Measurements from ENCODE around the gene TMEM108. TPM values are rescaled to one million over a fixed set of nuclear protein-coding genes. Genes with fewer than 3 reads are reported as not detected.

The TMEM108 gene
- polyA plus RNA-seq, 1 experiment, result 0.63 TPM

DNA sequence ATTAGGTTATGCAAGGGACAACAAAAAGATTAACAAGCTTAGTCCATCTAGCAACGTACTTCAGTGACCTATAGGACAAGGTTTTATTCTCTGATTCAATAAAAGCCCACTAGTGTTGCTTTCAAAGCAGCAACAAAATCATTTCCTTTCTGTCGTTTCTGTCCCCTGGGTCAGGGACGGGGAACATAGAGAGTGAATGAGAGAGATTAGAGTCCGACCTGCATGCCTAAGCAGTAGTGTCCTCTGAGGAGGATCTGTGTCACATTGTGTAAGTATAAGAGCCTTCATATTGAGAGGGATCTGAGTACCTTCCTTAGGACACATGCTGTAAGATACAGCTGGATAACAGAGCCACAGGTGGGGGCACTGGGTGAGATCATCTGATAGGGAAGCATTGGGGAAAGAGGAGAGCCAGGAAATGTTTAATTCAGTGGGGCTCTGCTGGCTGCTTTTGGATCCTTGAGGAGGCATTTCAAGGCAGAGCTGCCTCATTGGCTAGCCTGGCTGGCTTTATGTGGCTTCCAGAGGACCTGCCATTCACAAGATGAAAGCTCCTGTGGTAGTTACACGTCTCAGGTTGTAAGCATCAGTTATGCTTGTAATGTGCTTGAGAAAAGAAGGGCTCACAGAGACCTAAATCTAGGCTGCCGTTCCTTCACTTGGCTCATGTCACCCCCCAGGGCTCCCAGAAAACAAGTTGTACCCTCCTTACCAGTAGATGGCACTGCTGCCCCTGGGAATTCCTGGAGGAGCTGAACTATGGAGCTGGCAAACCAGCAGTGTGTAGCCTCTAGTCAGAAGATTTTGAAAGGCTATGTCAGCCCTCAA lies 2.7 kb downstream of the TMEM108 start:
- peaks cover 14% of the 10 kb centered on the region for H3K27me3 ChIP-seq (ENCODE audit: control insufficient read depth, insufficient read depth, low read length)
- ChIA-PET CTCF (interaction anchor here (0.6 to 5.4 kb wide), 61 partner anchors 9 to 778 kb away, joined by 3 to 112 read pairs (median 4); no protein-coding TSS in a partner anchor), POLR2A (no interaction called here)
- peak; percentile 59 for DNase-seq (ENCODE audit: low read depth, low spot score)
- TF ChIP-seq, protein P1, sequence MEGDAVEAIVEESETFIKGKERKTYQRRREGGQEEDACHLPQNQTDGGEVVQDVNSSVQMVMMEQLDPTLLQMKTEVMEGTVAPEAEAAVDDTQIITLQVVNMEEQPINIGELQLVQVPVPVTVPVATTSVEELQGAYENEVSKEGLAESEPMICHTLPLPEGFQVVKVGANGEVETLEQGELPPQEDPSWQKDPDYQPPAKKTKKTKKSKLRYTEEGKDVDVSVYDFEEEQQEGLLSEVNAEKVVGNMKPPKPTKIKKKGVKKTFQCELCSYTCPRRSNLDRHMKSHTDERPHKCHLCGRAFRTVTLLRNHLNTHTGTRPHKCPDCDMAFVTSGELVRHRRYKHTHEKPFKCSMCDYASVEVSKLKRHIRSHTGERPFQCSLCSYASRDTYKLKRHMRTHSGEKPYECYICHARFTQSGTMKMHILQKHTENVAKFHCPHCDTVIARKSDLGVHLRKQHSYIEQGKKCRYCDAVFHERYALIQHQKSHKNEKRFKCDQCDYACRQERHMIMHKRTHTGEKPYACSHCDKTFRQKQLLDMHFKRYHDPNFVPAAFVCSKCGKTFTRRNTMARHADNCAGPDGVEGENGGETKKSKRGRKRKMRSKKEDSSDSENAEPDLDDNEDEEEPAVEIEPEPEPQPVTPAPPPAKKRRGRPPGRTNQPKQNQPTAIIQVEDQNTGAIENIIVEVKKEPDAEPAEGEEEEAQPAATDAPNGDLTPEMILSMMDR (IDR thresholded peaks at IDR 0.05; ENCODE audit: low read depth, low read length), result peak; percentile 89
- no peak overlapping the region for H3K4me3 ChIP-seq (ENCODE audit: low read depth, low read length)
- no peak overlapping the region for H3K27ac ChIP-seq (ENCODE audit: low read depth, low read length)
- H3K9me3 ChIP-seq (ENCODE audit: control insufficient read depth, insufficient read depth, low read length), result no peaks in the 10 kb centered on the region; the same call in 1 of the 2 replicates

DNA sequence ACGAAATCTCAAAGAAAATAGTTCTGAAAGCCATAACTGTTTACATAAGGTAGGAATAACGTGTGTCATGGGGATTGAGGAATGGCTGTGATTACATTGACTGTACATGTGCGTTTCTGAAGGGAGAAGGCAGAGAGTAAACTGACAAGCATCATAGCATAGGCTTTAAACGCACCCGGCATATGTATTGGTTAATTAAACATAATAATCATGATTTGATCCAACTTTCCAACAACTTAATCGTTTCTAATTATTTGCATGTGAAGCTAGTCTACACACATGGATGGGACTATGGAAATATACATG lies 3.3 kb downstream of the TMEM108 start:
- Histone ChIP-seq H3K9me3 (ENCODE audit: control insufficient read depth, insufficient read depth, low read length) (no peaks in the 10 kb centered on the region; the same call in 1 of the 2 replicates), H3K4me3 (ENCODE audit: low read depth, low read length) (no peak overlapping the region), H3K27ac (ENCODE audit: low read depth, low read length) (no peak overlapping the region), H3K27me3 (ENCODE audit: control insufficient read depth, insufficient read depth, low read length) (peaks cover 14% of the 10 kb centered on the region)
- ChIA-PET POLR2A (no interaction called here), CTCF (interaction anchor here (0.6 to 5.4 kb wide), 61 partner anchors 9 to 777 kb away, joined by 3 to 112 read pairs (median 4); no protein-coding TSS in a partner anchor)
- TF ChIP-seq, protein P1 (IDR thresholded peaks at IDR 0.05; ENCODE audit: low read depth, low read length), result no peak
- DNase-seq (ENCODE audit: low read depth, low spot score), result no peak

DNA sequence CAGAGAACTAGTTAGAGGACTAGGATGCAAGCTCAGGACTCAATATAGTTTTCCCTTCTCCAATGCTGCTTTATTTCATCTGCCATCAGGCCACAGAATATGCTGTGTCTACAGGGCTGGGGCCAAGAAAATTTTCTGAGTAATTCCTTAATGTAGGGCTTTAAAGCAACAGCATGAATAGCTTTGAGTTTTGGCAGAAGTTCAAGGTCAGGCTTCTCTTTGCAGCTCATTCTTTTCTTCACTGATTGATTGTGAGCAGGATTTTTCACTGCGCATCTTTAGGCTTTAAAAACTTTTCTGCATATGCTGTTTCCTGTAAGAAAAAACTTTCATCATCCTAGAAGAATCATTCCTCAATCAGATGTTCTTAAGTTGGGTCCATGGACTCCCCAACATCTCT lies 4.6 kb downstream of the TMEM108 start:
- Histone ChIP-seq H3K4me3 (ENCODE audit: low read depth, low read length) (no peak overlapping the region), H3K27me3 (ENCODE audit: control insufficient read depth, insufficient read depth, low read length) (peaks cover 11% of the 10 kb centered on the region), H3K9me3 (ENCODE audit: control insufficient read depth, insufficient read depth, low read length) (no peaks in the 10 kb centered on the region; the same call in 1 of the 2 replicates), H3K27ac (ENCODE audit: low read depth, low read length) (no peak overlapping the region)
- TF ChIP-seq, protein P1 (IDR thresholded peaks at IDR 0.05; ENCODE audit: low read depth, low read length), result no peak
- ChIA-PET POLR2A (no interaction called here), CTCF (interaction anchor here (0.6 to 5.4 kb wide), 21 partner anchors 8 to 536 kb away, joined by 3 to 112 read pairs (median 7); no protein-coding TSS in a partner anchor)
- DNase-seq (ENCODE audit: low read depth, low spot score), result no peak

DNA sequence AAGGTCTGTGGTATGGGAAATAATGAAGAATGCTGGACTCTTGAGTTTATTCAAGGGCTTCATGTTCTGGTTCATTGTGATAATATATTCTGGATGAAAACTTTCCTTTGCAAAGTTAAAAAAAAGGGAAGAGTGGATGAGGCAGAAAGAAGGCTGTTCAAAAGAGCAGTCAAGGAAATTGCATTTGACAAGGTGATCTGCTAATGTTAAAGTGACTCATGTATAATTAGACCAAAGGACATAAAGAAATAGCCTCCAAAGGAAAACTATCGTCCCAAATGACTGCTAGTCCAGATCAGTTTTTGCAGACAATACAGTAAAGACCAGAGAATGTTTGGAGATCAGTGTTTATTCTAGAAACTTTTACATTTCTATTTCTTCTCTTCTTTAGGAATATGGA lies 9.8 kb downstream of the TMEM108 start:
- Histone ChIP-seq H3K27ac (ENCODE audit: low read depth, low read length) (no peak overlapping the region), H3K9me3 (ENCODE audit: control insufficient read depth, insufficient read depth, low read length) (no peaks in the 10 kb centered on the region), H3K27me3 (ENCODE audit: control insufficient read depth, insufficient read depth, low read length) (no peaks in the 10 kb centered on the region), H3K4me3 (ENCODE audit: low read depth, low read length) (no peak overlapping the region)
- TF ChIP-seq, protein P1 (IDR thresholded peaks at IDR 0.05; ENCODE audit: low read depth, low read length), result no peak
- DNase-seq (ENCODE audit: low read depth, low spot score), result no peak
- POLR2A ChIA-PET, result no interaction called here
- CTCF ChIA-PET, result no interaction called here

DNA sequence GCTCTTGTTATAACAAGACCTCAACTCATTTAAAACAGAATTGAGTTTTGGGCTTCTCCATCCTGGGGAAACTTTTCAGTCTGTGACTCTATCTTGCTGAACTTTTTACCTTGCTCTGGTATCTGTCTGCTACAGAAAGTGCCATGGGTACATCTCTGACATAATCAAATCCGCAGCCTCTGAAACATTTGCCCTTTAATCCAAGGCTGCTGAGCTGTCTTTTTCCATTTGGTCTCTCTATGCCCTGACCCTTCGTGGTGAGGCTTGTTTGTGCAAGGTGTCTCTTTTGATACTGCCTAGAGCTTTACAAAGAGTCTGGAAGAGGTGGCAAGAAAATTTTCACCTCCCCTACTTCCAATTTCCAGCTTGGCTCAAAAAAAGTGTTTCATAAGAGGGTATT lies 11.3 kb downstream of the TMEM108 start:
- H3K27ac ChIP-seq (ENCODE audit: low read depth, low read length), result no peak overlapping the region
- no peak overlapping the region for H3K4me3 ChIP-seq (ENCODE audit: low read depth, low read length)
- CTCF ChIA-PET, result interaction anchor here (2.8 kb wide), 1 partner anchor 9 kb away, joined by 22 read pairs; no protein-coding TSS in a partner anchor
- no peaks in the 10 kb centered on the region for H3K27me3 ChIP-seq (ENCODE audit: control insufficient read depth, insufficient read depth, low read length)
- POLR2A ChIA-PET, result no interaction called here
- no peaks in the 10 kb centered on the region for H3K9me3 ChIP-seq (ENCODE audit: control insufficient read depth, insufficient read depth, low read length)
- TF ChIP-seq, protein P1 (IDR thresholded peaks at IDR 0.05; ENCODE audit: low read depth, low read length), result no peak
- DNase-seq (ENCODE audit: low read depth, low spot score), result no peak
